ENCODE results near the gene DLL1.

Gene DLL1

DNA sequence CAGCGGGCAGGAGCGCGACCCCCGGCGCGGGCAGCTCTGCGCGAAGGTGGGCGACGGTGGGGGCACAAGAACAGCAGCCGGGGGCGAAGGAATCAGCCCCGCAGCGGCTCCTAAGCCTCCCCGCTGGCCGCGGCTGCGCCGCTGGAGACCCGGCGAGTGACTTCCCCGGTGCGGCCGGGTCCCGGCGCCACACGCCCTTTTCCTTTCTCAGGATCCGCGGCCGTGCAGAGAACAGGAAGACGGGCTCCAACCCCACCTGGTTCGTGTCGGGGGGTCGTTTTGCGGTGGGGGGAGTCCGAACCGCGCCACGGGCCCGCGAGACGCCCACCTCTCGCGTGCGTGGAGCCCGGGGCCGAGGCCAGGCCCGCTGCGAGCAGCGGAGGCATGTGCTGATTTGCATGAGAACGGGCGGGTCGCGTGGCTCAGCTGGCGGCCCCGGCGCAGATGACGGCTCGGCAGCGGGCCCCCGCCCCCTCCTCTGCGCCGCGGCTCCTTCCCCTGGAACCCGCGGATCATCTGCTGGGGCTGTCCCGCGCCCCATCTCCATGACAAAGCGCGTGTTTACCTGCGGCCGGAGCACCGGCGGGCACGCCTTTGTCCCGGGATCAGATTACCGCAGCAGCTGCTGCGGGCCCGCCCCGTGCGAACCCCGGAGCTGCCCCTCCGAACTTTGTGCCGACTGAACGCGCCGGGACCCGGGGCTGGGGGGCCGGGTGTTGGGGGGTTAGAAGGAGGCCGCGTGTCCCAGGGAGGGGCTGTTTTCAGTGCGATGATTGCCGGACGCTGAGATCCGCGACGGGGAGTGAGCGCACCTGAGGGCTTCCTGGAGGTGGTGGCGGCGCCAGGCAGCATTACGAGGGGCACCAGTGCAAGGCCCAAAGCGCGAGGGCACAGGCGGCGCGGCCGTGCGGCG lies 4.9 kb upstream of the DLL1 start:
- DNase-seq (ENCODE audit: low read depth, low spot score) = no peak

GRCh38 chr6:170294813-170295509 lies 4.1 kb upstream of the DLL1 start:
- DNase-seq (ENCODE audit: low read depth, low spot score) = no peak

GRCh38 chr6:170294298-170294730 lies 3.4 kb upstream of the DLL1 start:
- DNase-seq (ENCODE audit: low read depth, low spot score) = no peak

DNA sequence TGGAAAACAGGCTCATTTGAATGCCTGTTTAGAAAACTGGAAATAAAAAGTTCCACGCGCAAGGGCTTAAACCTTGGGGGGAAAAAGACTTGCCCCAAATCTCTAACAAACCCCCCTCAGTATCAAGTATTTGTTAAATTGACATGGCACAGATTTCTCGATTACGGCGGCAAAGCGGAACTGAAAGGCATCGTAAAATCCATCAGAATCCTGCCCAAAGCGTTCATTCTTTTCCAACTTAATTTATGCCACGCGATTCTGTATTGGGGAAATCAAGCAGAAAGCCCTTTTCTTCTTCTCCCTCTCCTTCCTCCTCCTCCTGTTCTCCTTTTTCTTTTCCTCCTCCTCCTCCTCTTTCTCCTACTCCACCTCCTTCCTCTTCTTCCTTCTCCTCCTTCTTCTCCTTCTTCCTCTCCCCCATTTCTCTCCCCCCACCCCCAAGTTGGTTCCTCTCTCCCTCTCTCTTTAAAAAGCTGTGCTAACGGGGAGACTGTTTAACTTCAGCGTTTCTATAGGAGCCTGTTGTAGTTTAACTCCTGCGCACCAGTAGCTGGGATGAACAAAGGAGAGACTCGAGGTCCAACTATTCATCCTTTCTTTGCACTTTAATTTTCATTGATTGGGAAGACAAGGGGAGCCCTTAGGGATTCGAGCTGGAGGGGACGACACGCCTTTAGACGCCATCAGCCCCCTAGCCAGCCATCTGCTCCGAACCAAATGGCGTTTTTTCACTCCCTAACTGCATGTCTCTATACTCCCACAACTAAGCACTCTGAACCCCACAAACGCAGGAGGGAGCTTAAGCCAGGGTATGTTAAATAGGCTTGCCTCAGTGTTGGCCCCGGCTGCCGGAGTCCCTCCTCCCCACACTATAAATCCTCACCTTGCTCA lies 2.7 kb upstream of the DLL1 start:
- no peak for DNase-seq (ENCODE audit: low read depth, low spot score)

GRCh38 chr6:170292407-170293158 lies 1.7 kb upstream of the DLL1 start:
- DNase-seq (ENCODE audit: low read depth, low spot score) = no peak

GRCh38 chr6:170292111-170292406 lies 1.2 kb upstream of the DLL1 start:
- no peak for DNase-seq (ENCODE audit: low read depth, low spot score)

DNA sequence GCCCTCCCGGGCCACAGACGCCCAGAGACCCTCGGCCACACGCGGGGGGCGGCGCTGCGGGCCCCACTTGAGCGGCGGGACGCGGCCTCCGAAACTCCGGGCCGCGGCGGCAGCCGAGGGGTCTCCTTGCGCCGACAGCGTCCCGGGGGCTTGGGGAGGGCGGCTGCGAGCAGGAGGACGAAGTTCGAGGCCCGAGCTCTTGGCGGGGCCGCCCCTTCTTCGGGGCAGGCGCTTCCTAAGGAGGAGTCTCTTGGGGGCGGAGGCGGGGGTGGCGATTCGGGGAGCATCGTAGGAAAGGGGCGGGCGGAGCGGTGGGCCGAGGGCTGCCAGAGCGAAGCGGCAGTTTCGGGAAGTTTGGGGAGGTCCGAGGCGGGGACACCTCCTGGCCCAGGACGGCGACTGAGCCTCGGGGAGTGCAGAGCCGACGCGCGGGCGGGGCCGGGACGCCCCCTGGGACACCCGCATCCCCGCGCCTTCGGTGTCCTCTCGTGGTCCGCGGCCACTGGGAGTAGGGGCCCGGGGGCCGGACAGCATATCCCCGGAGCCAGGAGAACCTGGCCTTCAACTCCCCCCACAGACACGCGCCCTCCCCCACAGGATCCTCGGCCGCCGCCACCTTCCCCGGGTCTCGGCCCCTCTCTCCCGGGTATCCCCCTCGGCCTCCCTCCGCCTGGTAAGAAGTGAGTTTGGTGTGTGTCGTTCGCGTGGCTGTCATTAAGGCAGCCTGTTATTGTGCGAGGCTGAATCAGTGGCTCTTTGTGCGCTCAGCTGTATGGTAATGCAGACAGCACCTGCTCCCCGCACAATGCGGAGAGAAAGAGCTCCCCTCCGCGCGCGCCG lies 613 bp upstream of the DLL1 start:
- no peak for DNase-seq (ENCODE audit: low read depth, low spot score)

DNA sequence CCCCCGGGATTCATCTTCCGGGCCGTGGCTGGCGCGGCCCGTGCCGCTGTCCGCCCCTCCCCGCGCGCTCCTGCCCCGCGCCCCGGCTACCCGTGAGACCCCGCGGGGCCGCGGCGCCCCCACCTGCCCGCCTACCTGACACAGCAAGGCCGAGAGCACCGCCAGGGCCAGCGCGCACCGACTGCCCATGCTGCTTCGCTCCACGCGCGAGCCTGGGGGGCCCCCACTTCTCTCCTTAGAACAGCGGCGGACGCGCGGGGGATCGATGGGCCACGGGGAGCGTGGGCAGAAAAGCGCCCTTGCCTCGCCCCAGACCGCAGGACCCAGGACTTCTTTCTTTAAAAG lies 955 bp downstream of the DLL1 start:
- no peak for DNase-seq (ENCODE audit: low read depth, low spot score)

DNA sequence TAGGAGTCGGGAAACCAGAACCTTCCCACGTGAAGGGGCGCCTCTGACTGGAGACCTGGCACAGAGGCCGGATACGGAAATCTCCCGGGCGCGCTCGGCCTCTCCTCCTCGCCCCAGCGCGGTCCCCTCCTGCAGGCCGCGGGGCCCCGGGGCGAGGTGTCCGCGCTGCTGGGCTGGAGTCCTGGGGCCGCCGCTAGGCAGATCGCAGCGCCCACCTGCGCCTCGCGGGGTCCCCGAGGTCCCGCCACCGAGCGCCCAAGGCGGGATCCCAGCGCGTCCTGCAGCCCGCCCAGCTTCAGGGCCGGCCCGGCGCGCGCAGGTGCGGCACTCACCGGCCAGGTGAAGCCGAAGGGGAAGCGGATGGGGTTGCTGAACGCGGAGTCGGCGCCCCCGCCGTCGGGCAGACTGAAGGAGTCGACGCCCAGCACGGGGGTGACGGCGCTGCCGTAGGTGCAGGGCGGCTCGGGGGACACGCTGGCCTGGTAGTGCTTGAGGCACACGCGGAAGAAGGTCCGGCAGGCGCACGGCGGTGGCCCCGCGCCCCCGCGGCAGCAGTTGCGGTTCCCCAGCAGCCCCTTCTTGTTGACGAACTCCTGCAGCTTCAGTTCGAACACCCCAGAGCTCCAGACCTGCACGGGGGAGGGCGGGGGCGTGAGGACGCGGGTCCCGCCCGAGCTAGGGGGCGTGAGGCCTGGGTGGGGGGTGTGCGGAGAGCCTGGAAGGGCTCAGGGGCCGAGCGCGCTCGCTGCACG lies 1.5 kb downstream of the DLL1 start:
- DNase-seq (ENCODE audit: low read depth, low spot score) = no peak

- DNase-seq (ENCODE audit: low read depth, low spot score) = no peak
These were observed 2.1 kb downstream of the DLL1 start for GRCh38 chr6:170288852-170289179.

DNA sequence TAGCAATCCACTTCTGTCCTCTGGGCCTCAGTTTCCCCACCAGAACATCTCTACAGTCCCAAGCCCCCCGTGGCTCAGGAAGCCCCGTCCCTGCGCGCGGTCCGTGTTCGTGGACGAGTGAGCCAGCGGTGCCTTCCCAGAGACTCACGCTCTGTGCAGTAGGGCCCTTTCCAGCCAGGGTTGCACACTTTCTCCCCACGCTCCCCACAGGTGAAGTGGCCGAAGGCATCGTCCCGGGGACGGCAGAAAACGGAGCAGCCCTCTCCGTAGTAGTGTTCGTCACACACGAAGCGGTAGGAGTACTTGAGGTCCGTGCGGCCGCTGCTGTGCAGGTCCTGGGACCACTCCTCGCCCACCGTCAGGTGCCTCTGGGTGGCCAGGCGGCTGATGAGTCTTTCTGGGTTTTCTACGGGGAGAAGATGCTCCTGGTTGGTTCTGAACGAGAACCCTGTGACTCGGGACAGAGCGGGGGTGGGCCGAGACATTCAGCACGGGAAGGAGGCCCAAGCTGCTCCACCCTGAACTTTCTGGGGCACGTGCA lies 2.7 kb downstream of the DLL1 start:
- no peak for DNase-seq (ENCODE audit: low read depth, low spot score)

GRCh38 chr6:170287371-170287876 lies 3.5 kb downstream of the DLL1 start:
- DNase-seq (ENCODE audit: low read depth, low spot score) = no peak

DNA sequence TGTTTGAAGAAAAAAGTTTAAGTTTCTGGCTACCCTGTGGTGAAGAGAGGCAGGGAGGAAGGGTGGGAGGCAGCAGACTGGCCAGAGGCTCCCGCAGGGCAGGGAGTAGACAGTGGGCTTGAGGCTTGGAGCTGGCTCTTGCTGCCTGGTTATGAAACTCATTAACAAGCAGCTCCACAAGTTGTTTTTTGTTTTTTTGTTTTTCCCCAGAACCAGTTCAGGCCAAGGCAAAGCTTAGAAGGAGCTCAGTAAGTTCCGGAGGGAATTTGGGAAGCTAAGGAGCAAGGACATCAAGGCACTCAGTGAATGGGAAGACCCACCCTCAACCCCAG lies 4.0 kb downstream of the DLL1 start:
- DNase-seq (ENCODE audit: low read depth, low spot score) = no peak

DNA sequence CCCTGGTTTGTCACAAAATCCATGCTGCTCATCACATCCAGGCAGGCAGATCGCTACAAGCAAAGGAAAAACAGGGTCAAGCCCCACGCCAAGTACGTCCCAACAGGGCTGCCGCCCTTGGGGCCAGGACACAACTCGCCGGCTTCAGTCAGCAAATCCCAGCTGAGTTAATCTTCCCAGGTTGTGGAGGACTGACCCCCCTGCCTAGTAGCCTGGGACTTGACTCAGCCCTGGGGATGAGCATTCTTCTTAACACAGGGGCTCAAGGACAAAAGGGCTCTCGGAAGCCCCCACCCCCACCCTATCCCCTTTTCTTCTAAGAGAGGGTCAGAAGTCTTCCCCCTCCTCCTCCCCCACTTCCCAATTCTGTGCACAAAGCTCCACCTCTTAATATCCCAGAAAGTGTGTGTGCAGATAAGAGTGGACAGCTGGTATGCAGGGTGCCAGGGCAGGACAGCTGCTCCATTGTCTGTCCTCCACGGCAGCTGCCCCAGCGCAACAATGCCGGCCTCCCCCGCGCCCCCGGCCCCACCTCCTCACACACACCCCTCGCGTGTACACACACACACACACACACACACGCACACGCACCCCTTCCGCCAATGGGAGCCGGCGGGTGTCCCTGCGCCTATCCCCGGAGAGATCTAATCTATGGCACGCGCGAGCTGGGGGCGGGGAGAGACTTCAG lies 4.5 kb downstream of the DLL1 start:
- DNase-seq (ENCODE audit: low read depth, low spot score) = no peak

DNA sequence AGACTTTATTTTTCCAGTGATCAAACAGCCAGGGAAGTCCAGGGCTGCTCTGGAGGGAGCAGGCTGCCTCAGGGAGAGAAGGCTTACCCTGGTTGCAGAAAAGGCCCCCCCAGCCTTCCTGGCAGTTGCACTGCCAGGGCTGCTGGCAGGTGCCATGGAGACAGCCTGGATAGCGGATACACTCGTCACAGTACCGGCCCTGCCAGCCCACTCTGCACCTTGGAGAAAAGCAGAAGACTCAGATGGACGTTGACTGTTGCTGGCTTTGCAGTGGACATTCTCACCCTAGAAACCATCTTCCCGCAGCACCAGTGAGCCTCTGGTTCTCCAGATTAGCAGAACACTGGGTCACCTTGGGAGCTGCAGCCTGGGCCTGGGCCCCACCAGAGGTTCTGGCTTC lies 5.4 kb downstream of the DLL1 start:
- no peak for DNase-seq (ENCODE audit: low read depth, low spot score)

DNA sequence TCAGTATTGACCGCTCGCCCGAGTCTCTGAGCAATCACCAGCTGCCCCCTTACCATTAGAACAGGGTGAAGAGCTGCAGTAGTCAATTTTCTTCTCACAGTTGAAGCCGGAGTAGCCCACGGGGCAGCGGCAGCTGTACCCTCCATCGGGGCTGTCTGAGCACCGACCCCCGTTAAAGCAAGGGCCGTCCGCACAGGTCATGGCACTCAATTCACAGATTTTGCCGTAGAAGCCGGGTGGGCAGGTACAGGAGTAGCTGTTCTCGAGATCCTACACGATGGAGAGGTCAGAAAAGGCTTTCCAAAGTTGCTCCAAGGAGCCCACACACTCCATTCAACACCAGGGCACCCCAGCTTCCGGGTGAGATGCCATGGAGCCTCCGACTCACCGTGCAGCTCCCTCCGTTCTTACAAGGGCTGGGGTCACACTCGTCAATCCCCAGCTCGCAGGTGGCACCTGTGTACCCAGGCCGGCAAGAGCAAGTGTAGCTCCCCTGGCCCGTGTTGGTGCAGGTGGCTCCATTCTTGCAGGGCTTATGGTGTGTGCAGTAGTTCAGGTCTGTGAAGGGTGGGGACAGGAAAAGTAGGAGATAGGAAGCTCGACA lies 5.9 kb downstream of the DLL1 start:
- DNase-seq (ENCODE audit: low read depth, low spot score) = no peak

DNA sequence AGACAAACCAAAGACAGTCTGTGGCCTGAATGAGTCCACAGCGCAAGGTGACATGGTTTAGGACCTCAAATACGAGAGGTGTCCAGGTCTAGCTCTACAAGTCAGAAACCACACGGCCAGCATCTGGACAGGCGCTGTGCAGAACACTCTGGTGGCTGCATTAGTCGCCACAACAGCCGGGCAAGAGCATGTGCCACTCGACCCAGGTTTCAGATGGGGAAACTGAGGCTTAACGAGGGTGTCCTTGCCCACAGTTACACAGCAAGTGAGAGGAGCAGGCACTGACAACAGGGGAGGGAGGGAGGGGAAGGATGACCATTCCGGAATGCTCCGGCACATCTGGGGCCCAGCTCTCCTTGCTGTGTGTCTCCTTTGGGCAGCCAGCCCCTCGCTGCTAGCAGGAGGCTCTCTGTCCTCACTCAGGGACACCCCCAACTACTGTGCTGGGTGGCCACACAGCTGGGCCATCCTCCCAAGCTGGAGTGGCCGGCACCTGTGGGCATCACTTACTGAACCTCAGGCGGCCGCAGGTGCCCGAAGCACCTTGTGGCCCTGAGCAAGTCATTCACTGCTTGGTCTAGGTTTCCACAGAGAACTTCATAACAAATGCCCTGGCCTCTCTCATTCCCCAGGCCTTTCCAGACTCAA lies 6.6 kb downstream of the DLL1 start:
- DNase-seq (ENCODE audit: low read depth, low spot score) = no peak
